GM19239 (cell line): ENCODE measurements around the gene S100A5.
"Not testable (repeated sequence)": the region's sequence is repeated elsewhere in the genome, so short reads cannot be mapped to it uniquely, and the experiment has no call there.

ENCODE experiments used
- DNase-seq: peaks from one replicate; pipeline ENCODE4 v3.0.0; 2011; ENCODE audit warnings: low spot score; ENCODE audit not compliant: insufficient read length
- FAIRE-seq: peaks from 2 replicates; lab custom pipeline; 2011; peaks lifted over from hg19 to GRCh38; lab: Jason Lieb, UNC

The S100A5 gene

GRCh38 chr1:153540394-153541361 is at the start of gene S100A5:
TSS of gene S100A5 (minus strand) at chr1:153540934. CDS start at chr1:153540191, 743 bp downstream.
- DNase-seq: no peak
- no peak for FAIRE-seq

- DNase-seq: no peak
Observed at GRCh38 chr1:153588482-153588881, 47.7 kb upstream of the S100A5 start.

DNA sequence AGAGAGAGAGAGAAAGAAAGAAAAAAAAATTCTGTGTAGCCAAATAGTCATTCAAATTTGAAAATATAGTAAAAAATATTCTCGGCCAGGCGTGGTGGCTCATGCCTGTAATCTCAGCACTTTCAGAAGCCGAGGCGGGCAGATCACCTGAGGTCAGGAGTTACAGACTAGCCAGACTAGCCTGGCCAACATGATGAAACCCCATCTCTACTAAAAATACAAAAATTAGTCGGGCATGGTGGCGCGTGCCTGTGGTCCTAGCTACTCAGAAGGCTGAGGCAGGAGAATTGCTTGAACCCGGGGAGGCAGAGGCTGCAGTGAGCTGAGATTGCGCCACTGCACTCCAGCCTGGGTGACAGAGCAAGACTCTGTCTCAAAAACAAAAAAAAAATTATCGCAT is 47.3 kb upstream of the S100A5 start:
- DNase-seq, FAIRE-seq: not testable (repeated sequence)

More at GRCh38 chr1:153588482-153588881, 47.7 kb upstream of the S100A5 start:
- FAIRE-seq: no peak

GRCh38 chr1:153587314-153587713 is 46.6 kb upstream of the S100A5 start:
- FAIRE-seq (no peak), DNase-seq (no peak)

- FAIRE-seq (no peak), DNase-seq (no peak)
Observed at GRCh38 chr1:153586347-153586746, 45.6 kb upstream of the S100A5 start.

- FAIRE-seq (no peak), DNase-seq (no peak)
Observed at GRCh38 chr1:153585006-153585405, 44.3 kb upstream of the S100A5 start.

GRCh38 chr1:153583976-153584375 is 43.2 kb upstream of the S100A5 start:
- FAIRE-seq: no peak

DNA sequence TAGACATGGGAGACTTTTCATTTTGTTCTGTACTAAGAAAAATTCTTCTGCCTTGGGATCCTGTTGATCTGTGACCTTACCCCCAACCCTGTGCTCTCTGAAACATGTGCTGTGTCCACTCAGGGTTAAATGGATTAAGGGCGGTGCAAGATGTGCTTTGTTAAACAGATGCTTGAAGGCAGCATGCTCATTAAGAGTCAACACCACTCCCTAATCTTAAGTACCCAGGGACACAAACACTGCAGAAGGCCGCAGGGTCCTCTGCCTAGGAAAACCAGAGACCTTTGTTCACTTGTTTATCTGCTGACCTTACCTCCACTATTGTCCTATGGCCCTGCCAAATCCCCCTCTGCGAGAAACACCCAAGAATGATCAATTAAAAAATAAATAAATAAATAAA is 42.8 kb upstream of the S100A5 start:
- not testable (repeated sequence) for DNase-seq, FAIRE-seq

More at GRCh38 chr1:153583976-153584375, 43.2 kb upstream of the S100A5 start:
- no peak for DNase-seq

GRCh38 chr1:153582836-153583235 is 42.1 kb upstream of the S100A5 start:
- FAIRE-seq, DNase-seq: not testable (repeated sequence)

DNA sequence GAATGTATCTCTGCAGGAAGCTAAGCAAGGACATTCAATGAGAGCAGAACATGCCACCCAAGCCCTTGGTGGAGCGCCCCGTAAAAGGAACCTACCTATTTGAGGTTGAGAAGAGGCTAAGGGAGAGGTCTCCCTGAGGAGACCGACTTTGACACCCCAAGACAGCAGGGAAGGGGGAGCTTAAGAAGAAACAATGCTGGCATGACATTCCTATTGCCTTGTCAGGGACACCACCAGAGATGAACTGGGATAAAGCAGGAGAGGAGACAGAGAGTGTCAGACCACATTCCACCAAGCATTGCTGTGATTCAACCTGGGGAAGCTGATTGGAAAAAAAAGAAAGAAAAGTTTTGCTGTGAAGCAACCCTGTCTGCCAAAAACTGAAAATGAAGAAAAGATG is 38.2 kb upstream of the S100A5 start:
- FAIRE-seq: no peak

DNA sequence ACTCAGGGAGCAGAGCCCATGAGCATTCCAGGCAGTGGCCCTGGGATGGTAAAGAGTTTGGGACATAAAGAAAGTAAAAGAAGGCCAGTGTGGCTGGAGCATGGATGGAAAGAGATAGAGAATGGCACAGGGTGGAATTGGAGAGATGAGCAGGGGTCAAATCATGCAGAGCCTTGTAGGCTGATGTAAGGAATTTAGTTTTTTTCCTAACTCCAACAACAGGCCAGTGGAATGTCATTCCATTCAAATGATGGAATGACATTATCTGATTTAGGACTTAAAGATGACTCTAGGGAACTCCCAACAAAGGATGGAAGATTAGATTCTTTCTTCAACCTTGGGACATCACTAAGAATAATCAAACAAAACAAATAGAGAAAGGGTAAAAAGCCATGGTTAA is 37.8 kb upstream of the S100A5 start:
- FAIRE-seq: no peak
- no peak for DNase-seq

More for the DNA sequence above, 38.2 kb upstream of the S100A5 start:
- no peak for DNase-seq

- no peak for DNase-seq
- no peak for FAIRE-seq
Observed at GRCh38 chr1:153577624-153578051, 36.9 kb upstream of the S100A5 start.

- DNase-seq: no peak
- no peak for FAIRE-seq
Observed at GRCh38 chr1:153577138-153577537, 36.4 kb upstream of the S100A5 start.

DNA sequence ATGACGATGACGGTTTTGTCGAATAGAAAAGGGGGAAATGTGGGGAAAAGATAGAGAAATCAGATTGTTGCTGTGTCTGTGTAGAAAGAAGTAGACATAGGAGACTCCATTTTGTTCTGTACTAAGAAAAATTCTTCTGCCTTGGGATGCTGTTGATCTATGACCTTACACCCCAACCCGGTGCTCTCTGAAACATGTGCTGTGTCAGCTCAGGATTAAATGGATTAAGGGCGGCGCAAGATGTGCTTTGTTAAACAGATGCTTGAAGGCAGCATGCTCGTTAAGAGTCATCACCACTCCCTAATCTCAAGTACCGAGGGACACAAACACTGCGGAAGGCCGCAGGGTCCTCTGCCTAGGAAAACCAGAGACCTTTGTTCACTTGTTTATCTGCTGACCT is 34.8 kb upstream of the S100A5 start:
- not testable (repeated sequence) for FAIRE-seq, DNase-seq

GRCh38 chr1:153575081-153575491 is 34.4 kb upstream of the S100A5 start:
- not testable (repeated sequence) for FAIRE-seq, DNase-seq

DNA sequence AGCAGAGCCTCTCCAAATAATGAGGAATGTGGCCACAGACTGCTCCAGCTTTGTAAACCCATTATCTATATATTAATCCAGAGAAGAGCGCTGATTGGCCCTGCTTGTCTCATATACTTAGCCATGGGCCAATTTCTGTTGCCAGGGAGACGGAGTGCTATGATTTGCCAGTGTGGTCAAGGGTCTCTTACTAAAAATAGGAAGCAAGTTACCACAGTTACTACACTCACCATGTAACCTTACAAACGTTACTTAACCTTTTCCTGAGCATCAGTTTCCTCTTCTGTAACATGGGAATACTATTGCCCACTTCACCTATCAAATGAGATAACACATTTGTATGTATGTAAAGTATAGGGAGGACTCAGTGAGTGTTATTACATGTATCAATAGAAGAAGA is 32.6 kb upstream of the S100A5 start:
- DNase-seq (no peak), FAIRE-seq (no peak)

- DNase-seq: peak; percentile 67
- no peak for FAIRE-seq
Observed at GRCh38 chr1:153572569-153573015, 31.9 kb upstream of the S100A5 start.

DNA sequence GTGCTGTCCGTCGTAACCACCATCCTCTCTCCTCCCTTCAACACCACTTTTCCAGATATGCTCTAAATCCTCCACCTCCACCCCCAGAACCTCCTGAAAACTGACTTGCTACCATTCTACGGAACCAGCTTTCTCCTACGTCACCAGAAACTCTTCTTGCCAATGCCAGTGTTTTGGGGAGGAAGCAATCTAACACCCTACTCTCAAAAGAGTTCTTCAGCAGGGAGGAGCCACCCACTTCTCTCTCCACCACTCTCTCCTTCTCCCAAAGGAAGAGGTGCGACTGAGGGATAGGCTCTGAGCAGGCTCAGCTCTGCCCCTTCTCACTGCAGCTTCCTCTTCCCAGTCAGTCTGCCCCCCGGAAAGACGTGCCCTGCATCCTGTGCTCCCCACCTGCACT is 31.0 kb upstream of the S100A5 start:
- no peak for DNase-seq
- no peak for FAIRE-seq

DNA sequence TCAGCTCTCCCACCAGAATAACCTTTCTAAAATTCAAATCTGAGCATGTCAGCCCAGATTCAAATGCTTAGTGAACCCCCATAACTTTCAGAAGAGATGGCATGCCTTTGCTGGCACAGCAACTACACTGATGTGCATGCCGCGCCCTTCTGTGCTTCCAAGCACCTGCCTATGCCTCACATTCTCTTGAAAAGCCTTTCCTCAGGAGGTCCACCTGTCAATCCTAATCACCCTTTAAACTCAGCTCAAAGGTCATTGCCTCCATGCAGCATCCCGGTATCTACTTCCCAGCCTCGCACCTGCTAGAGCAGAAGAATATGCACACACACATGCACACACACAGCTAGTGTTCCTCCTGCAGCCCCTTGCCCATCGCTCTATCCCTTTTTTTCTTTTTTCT is 30.1 kb upstream of the S100A5 start:
- DNase-seq: no peak
- no peak for FAIRE-seq

DNA sequence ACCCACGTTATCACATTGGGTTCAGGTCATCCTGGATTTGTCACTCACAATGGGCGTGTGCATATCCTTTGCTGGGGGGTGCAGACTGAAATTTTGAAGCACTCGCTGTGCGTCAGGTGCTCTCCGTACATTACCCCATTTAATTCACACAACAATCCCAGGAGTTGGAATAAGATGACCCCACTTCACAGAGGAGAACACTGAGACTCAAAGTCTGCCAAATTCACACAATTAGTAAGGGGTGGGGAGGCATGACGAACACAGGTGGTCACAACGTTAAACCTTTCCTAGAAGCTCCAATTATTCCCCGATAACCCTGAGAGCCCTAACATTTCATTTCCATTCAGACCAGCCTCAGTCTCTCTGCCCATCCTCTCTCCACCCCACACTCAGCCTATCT is 28.7 kb upstream of the S100A5 start:
- FAIRE-seq: no peak

DNA sequence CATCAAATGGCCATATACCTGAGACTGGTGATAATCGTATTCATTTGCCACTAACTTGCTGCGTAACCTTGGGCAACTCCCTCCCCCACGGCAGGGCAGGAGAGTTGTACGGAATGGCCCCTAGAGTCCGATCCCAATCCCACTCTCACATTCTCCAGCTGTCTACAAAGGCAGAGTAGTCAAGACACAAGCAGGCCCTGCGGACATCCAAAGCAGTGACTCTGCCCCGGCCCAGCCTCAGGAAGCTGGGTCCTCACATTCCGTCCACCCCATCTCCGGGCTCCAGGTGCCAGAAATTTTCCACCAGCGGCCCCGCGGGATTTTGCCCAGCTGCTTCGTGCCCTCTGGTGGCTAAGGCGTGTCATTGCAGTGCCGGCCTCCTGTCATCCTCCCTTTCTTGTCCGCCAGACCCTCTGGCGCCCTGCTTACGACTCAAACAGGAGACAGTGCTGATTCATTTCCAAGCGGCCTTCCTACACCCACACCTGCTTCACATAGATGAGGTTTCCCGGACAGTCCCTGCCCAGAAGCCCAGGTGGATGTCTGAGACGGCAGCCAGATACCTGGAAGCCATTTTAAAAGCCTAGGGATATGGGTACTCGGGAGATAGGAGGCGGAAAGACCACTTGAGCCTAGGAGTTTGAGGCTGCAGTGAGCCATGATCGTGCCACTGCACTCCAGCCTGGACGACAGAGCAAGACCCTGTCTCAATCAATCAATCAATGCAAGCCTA is 27.8 kb upstream of the S100A5 start:
- FAIRE-seq: peak; percentile 71
- peak; percentile 80 for DNase-seq

More for the DNA sequence above, 28.7 kb upstream of the S100A5 start:
- DNase-seq: no peak
